ENCODE results near the gene DPYD.

The DPYD gene

GRCh38 chr1:97680894-97681293 is 239.9 kb downstream of the DPYD start:
- no peak for DNase-seq

GRCh38 chr1:97680470-97680869 is 240.4 kb downstream of the DPYD start:
- DNase-seq = no peak

- no peak for DNase-seq
These were observed 243.1 kb downstream of the DPYD start for GRCh38 chr1:97677702-97678101.

- no peak for DNase-seq
These were observed 246.3 kb downstream of the DPYD start for GRCh38 chr1:97674517-97674916.

- no peak for DNase-seq
These were observed 251.9 kb downstream of the DPYD start for GRCh38 chr1:97668945-97669344.

- DNase-seq = no peak
These were observed 260.3 kb downstream of the DPYD start for GRCh38 chr1:97660431-97661105.

GRCh38 chr1:97654876-97655585 is 265.8 kb downstream of the DPYD start:
- DNase-seq = no peak

- no peak for DNase-seq
These were observed 269.6 kb downstream of the DPYD start for GRCh38 chr1:97651250-97651649.

- no peak for DNase-seq
These were observed 271.2 kb downstream of the DPYD start for GRCh38 chr1:97649591-97649990.

- DNase-seq = no peak
These were observed 273.1 kb downstream of the DPYD start for GRCh38 chr1:97647776-97648175.

GRCh38 chr1:97646071-97646470 is 274.8 kb downstream of the DPYD start:
- DNase-seq = no peak

GRCh38 chr1:97640677-97641076 is 280.2 kb downstream of the DPYD start:
- DNase-seq = no peak

GRCh38 chr1:97636941-97637340 is 283.9 kb downstream of the DPYD start:
- DNase-seq = no peak

GRCh38 chr1:97634758-97635157 is 286.1 kb downstream of the DPYD start:
- DNase-seq = no peak

- no peak for DNase-seq
These were observed 288.1 kb downstream of the DPYD start for GRCh38 chr1:97632776-97633175.

GRCh38 chr1:97632075-97632474 is 288.8 kb downstream of the DPYD start:
- DNase-seq = no peak

- no peak for DNase-seq
These were observed 289.9 kb downstream of the DPYD start for GRCh38 chr1:97630948-97631347.

GRCh38 chr1:97630281-97630680 is 290.6 kb downstream of the DPYD start:
- DNase-seq = no peak

GRCh38 chr1:97623220-97623619 is 297.6 kb downstream of the DPYD start:
- DNase-seq = no peak

- DNase-seq = no peak
These were observed 298.9 kb downstream of the DPYD start for GRCh38 chr1:97621955-97622354.

- DNase-seq = no peak
These were observed 301.1 kb downstream of the DPYD start for GRCh38 chr1:97619706-97620105.

GRCh38 chr1:97610748-97611147 is 310.1 kb downstream of the DPYD start:
- no peak for DNase-seq

GRCh38 chr1:97610102-97610501 is 310.7 kb downstream of the DPYD start:
- DNase-seq = no peak

- DNase-seq = no peak
These were observed 312.6 kb downstream of the DPYD start for GRCh38 chr1:97608272-97608671.

GRCh38 chr1:97603776-97604175 is 317.1 kb downstream of the DPYD start:
- no peak for DNase-seq

Data from activated CD8-positive, alpha-beta memory T cell treated with anti-CD3 and anti-CD28 coated beads, Interleukin-2, amount 50 U/mL, for 48 hours (primary cell).